Trophoblast cell (in vitro differentiated cells and primary cell): Measurements from ENCODE around the gene NFIB.

Experiments used
- DNase-seq, 2 donors: peaks; one replicate each; pipeline ENCODE4 v3.0.0-alpha.2; 2016
- H2AFZ ChIP-seq: 2 replicates; pipeline ENCODE4 v1.6.1; 2013; ENCODE audit warnings: low read length, moderate library complexity, mild to moderate bottlenecking; ENCODE audit not compliant: insufficient read depth, poor library complexity
- H2AK5ac ChIP-seq: 2 replicates; pipeline ENCODE4 v1.6.1; 2013; ENCODE audit warnings: mild to moderate bottlenecking, low read length
- H2BK120ac ChIP-seq: 2 replicates; pipeline ENCODE4 v1.6.1; 2013; ENCODE audit warnings: low read length, mild to moderate bottlenecking, moderate library complexity; ENCODE audit not compliant: insufficient read depth, poor library complexity
- H2BK12ac ChIP-seq: 2 replicates; pipeline ENCODE4 v1.6.1; 2013; ENCODE audit warnings: mild to moderate bottlenecking, low read length, moderate library complexity
- H2BK5ac ChIP-seq: 2 replicates; pipeline ENCODE4 v1.6.1; 2013; ENCODE audit warnings: low read length, low read depth, moderate library complexity, mild to moderate bottlenecking; ENCODE audit not compliant: poor library complexity
- H3K14ac ChIP-seq: 2 replicates; pipeline ENCODE4 v1.6.1; 2013; ENCODE audit warnings: mild to moderate bottlenecking, low read length
- H3K18ac ChIP-seq: 2 replicates; pipeline ENCODE4 v1.6.1; 2013; ENCODE audit warnings: mild to moderate bottlenecking, low read length
- H3K23ac ChIP-seq: 2 replicates; pipeline ENCODE4 v1.6.1; 2013; ENCODE audit warnings: low read length
- H3K27ac ChIP-seq: 2 replicates; pipeline ENCODE4 v1.5.1; 2013; ENCODE audit warnings: low read depth, mild to moderate bottlenecking, inconsistent platforms, low read length, moderate library complexity
- H3K27me3 ChIP-seq: 2 replicates; pipeline ENCODE4 v1.6.1; 2013; ENCODE audit warnings: inconsistent platforms, mild to moderate bottlenecking, low read length, moderate library complexity; ENCODE audit not compliant: insufficient read depth
- H3K36me3 ChIP-seq, 2 experiments: 1 replicate in 1 of 2; 2 replicates in 1 of 2; pipeline ENCODE4 v1.6.1; 2013; ENCODE audit warnings: low read length in 2 of 2, mild to moderate bottlenecking in 2 of 2, moderate library complexity in 1 of 2; ENCODE audit not compliant: insufficient read depth in 2 of 2, control insufficient read depth in 1 of 2
- H3K4ac ChIP-seq: 2 replicates; pipeline ENCODE4 v1.6.1; 2013; ENCODE audit warnings: low read depth, mild to moderate bottlenecking, low read length, moderate library complexity
- H3K4me1 ChIP-seq, 2 experiments: 1 replicate in 1 of 2; 2 replicates in 1 of 2; pipeline ENCODE4 v1.6.1; 2013; ENCODE audit warnings: low read length in 2 of 2, mild to moderate bottlenecking in 2 of 2, moderate library complexity in 1 of 2; ENCODE audit not compliant: insufficient read depth in 2 of 2, control insufficient read depth in 1 of 2
- H3K4me2 ChIP-seq: 2 replicates; pipeline ENCODE4 v1.6.1; 2013; ENCODE audit warnings: inconsistent platforms, mild to moderate bottlenecking, low read length, moderate library complexity
- H3K4me3 ChIP-seq: 2 replicates; pipeline ENCODE4 v1.5.1; 2013; ENCODE audit warnings: mild to moderate bottlenecking, low read depth, low read length, inconsistent platforms
- H3K79me1 ChIP-seq: one replicate; pipeline ENCODE4 v1.6.1; 2013; ENCODE audit warnings: low read length
- H3K79me2 ChIP-seq: 2 replicates; pipeline ENCODE4 v1.6.1; 2013; ENCODE audit warnings: low read length, mild to moderate bottlenecking; ENCODE audit not compliant: control insufficient read depth, insufficient read depth, poor library complexity
- H3K9ac ChIP-seq: 2 replicates; pipeline ENCODE4 v1.6.1; 2013; ENCODE audit warnings: mild to moderate bottlenecking, low read length
- H3K9me3 ChIP-seq: 2 replicates; pipeline ENCODE4 v1.6.1; 2013; ENCODE audit warnings: low read depth, mild to moderate bottlenecking, control low read depth, inconsistent platforms, low read length; ENCODE audit not compliant: insufficient read depth
- H4K12ac ChIP-seq: 2 replicates; pipeline ENCODE4 v1.6.1; 2013; ENCODE audit warnings: low read depth, mild to moderate bottlenecking, low read length, moderate library complexity
- H4K8ac ChIP-seq: 2 replicates; pipeline ENCODE4 v1.6.1; 2013; ENCODE audit warnings: low read depth, mild to moderate bottlenecking, low read length, moderate library complexity
- H4K91ac ChIP-seq: one replicate; pipeline ENCODE4 v1.6.1; 2013; ENCODE audit warnings: low read depth, mild to moderate bottlenecking, low read length, moderate library complexity
- WGBS: extraction: QIAGEN DNeasy Blood & Tissue Kit; methylation state at CpG from one replicate; pipeline ENCODE4 v1.1.7; 2013; ENCODE audit warnings: missing lambda C conversion rate; ENCODE audit not compliant: insufficient read length, insufficient coverage; ENCODE audit errors: extremely low coverage; 5-methylcytosine and 5-hydroxymethylcytosine counted together

The NFIB gene

GRCh38 chr9:14336244-14336643 lies 22.3 kb upstream of the NFIB start:
- no peak overlapping the region for H4K8ac ChIP-seq
- no peak overlapping the region for H2AK5ac ChIP-seq
- H3K4me1 ChIP-seq: no peaks in the 10 kb centered on the region
- no peak overlapping the region for H3K4me3 ChIP-seq
- no peak overlapping the region for H3K4me2 ChIP-seq
- no CpG with 5 or more reads among the region's 1 CpG for WGBS
- H3K14ac ChIP-seq: no peak overlapping the region
- H3K27me3 ChIP-seq: peaks cover 2% of the 10 kb centered on the region
- H2BK12ac ChIP-seq: no peak overlapping the region
- no peaks in the 10 kb centered on the region for H3K9me3 ChIP-seq
- H3K36me3 ChIP-seq: no peaks in the 10 kb centered on the region
- no peak overlapping the region for H2BK120ac ChIP-seq
- no peaks in the 10 kb centered on the region for H3K79me1 ChIP-seq
- H2AFZ ChIP-seq: no peak overlapping the region
- H4K12ac ChIP-seq: no peak overlapping the region
- DNase-seq: no peak
- H3K23ac ChIP-seq: no peak overlapping the region
- no peak overlapping the region for H3K18ac ChIP-seq
- H3K4ac ChIP-seq: no peak overlapping the region
- H2BK5ac ChIP-seq: no peak overlapping the region
- no peak overlapping the region for H3K27ac ChIP-seq
- H4K91ac ChIP-seq: no peak overlapping the region
- no peak overlapping the region for H3K9ac ChIP-seq
- H3K79me2 ChIP-seq: no peaks in the 10 kb centered on the region

GRCh38 chr9:14331120-14331519 lies 17.2 kb upstream of the NFIB start:
- H3K9ac ChIP-seq: no peak overlapping the region
- no peak overlapping the region for H3K4ac ChIP-seq
- no peaks in the 10 kb centered on the region for H3K4me1 ChIP-seq
- H3K18ac ChIP-seq: no peak overlapping the region
- H4K12ac ChIP-seq: no peak overlapping the region
- WGBS: no CpG with 5 or more reads among the region's 3 CpGs
- H2AK5ac ChIP-seq: no peak overlapping the region
- H2BK120ac ChIP-seq: no peak overlapping the region
- H3K23ac ChIP-seq: no peak overlapping the region
- H3K27me3 ChIP-seq: no peaks in the 10 kb centered on the region
- no peak overlapping the region for H4K8ac ChIP-seq
- no peak overlapping the region for H3K4me2 ChIP-seq
- H3K79me2 ChIP-seq: no peaks in the 10 kb centered on the region
- peak in 1 of 2 donors; percentile 32 for DNase-seq
- no peak overlapping the region for H2BK12ac ChIP-seq
- H4K91ac ChIP-seq: no peak overlapping the region
- H3K9me3 ChIP-seq: no peaks in the 10 kb centered on the region
- H3K79me1 ChIP-seq: no peaks in the 10 kb centered on the region
- no peak overlapping the region for H2AFZ ChIP-seq
- H3K27ac ChIP-seq: no peak overlapping the region
- H3K4me3 ChIP-seq: no peak overlapping the region
- no peak overlapping the region for H3K14ac ChIP-seq
- no peak overlapping the region for H2BK5ac ChIP-seq
- no peaks in the 10 kb centered on the region for H3K36me3 ChIP-seq

- Histone ChIP-seq H3K18ac (no peak overlapping the region), H3K79me1 (peaks cover 8% of the 10 kb centered on the region), H2BK120ac (no peak overlapping the region), H2BK5ac (no peak overlapping the region), H3K9me3 (no peaks in the 10 kb centered on the region), H3K36me3 (no peaks in the 10 kb centered on the region), H3K27me3 (no peaks in the 10 kb centered on the region), H3K14ac (no peak overlapping the region), H3K4me1 (no peaks in the 10 kb centered on the region), H3K4ac (no peak overlapping the region), H4K91ac (no peak overlapping the region), H3K4me2 (no peak overlapping the region), H3K9ac (no peak overlapping the region), H3K27ac (no peak overlapping the region), H3K79me2 (peaks cover 8% of the 10 kb centered on the region), H3K23ac (no peak overlapping the region), H4K12ac (no peak overlapping the region), H2AK5ac (no peak overlapping the region), H3K4me3 (no peak overlapping the region), H2BK12ac (no peak overlapping the region), H2AFZ (no peak overlapping the region), H4K8ac (no peak overlapping the region)
- DNase-seq: no peak
- no CpG with 5 or more reads among the region's 4 CpGs for WGBS
Measured at GRCh38 chr9:14327036-14327435, 13.1 kb upstream of the NFIB start.

GRCh38 chr9:14326264-14326826 lies 12.4 kb upstream of the NFIB start:
- H4K91ac ChIP-seq: no peak overlapping the region
- WGBS: no CpG with 5 or more reads among the region's 3 CpGs
- H3K14ac ChIP-seq: no peak overlapping the region
- H3K79me2 ChIP-seq: peaks cover 8% of the 10 kb centered on the region
- H3K23ac ChIP-seq: no peak overlapping the region
- H4K8ac ChIP-seq: no peak overlapping the region
- no peaks in the 10 kb centered on the region for H3K9me3 ChIP-seq
- H3K36me3 ChIP-seq: no peaks in the 10 kb centered on the region
- H3K18ac ChIP-seq: no peak overlapping the region
- H2AK5ac ChIP-seq: no peak overlapping the region
- no peaks in the 10 kb centered on the region for H3K4me1 ChIP-seq
- H3K4me2 ChIP-seq: no peak overlapping the region
- DNase-seq: peak in 1 of 2 donors; percentile 38
- no peak overlapping the region for H3K9ac ChIP-seq
- no peak overlapping the region for H4K12ac ChIP-seq
- H3K27ac ChIP-seq: no peak overlapping the region
- no peak overlapping the region for H2BK5ac ChIP-seq
- H2BK120ac ChIP-seq: no peak overlapping the region
- H2BK12ac ChIP-seq: no peak overlapping the region
- peaks cover 9% of the 10 kb centered on the region for H3K79me1 ChIP-seq
- H3K27me3 ChIP-seq: no peaks in the 10 kb centered on the region
- no peak overlapping the region for H2AFZ ChIP-seq
- no peak overlapping the region for H3K4ac ChIP-seq
- no peak overlapping the region for H3K4me3 ChIP-seq
